HepG2 (cell line): Measurements from ENCODE around the gene SMTNL2. TPM values are rescaled to one million over a fixed set of nuclear protein-coding genes. Genes with fewer than 3 reads are reported as not detected.
A peak's percentile ranks its signal among the peaks of the same experiment; 100 is the strongest.

Source experiments
- ATAC-seq: fragments of 200-7000 bp; cut with Tn5 transposase; 3 replicates; pipeline ENCODE4 v1.9.1; 2020; ENCODE audit warnings: mild to moderate bottlenecking, moderate library complexity
- BruUV-seq: library from RNA; stranded (reverse); fragments of 400-500 nt; replicated peaks from 2 replicates; lab custom pipeline; 2021; lab: Mats Ljungman, UMichigan
- CTCF ChIA-PET: fragments of 300-600 bp; formaldehyde crosslinking; extraction: SDS; loops from one replicate; lab custom pipeline; 2021; ENCODE audit warnings: low total read pairs, inconsistent platforms, low intra/inter-chr PET ratio; lab: Yijun Ruan, JAX
- POLR2A ChIA-PET: fragments of 350-600 bp; sonication (Branson Sonifier 250); formaldehyde crosslinking; loops from one replicate; lab custom pipeline; 2020; ENCODE audit warnings: antibody characterized with exemption, inconsistent platforms; lab: Yijun Ruan, JAX
- DNase-seq: peaks from one replicate; pipeline ENCODE4 v3.0.0-alpha.2; 2015; ENCODE audit warnings: low spot score
- FAIRE-seq: peaks from 3 replicates; lab custom pipeline; 2011; peaks lifted over from hg19 to GRCh38; lab: Jason Lieb, UNC
- H2AFZ ChIP-seq: one replicate; pipeline ENCODE4 v1.6.1; 2011; ENCODE audit warnings: low read length, inconsistent platforms
- H3K27ac ChIP-seq: fragments of 300-600 bp; 3 replicates; pipeline ENCODE4 v1.8.0; 2011; ENCODE audit warnings: mixed run types, mild to moderate bottlenecking, mixed read lengths, low read length, inconsistent platforms; ENCODE audit not compliant: insufficient read depth; ENCODE audit errors: extremely low read length
- H3K27me3 ChIP-seq, 2 experiments: fragments of 200-600 bp in 1 of 2; 2 replicates in 1 of 2; 3 replicates in 1 of 2; pipeline versions ENCODE4 v1.6.0 to v1.8.0; 2011; ENCODE audit warnings: low read length in 2 of 2, mild to moderate bottlenecking in 2 of 2, moderate library complexity in 2 of 2, inconsistent platforms in 1 of 2; ENCODE audit not compliant: insufficient read depth in 2 of 2, control insufficient read depth in 1 of 2
- H3K36me3 ChIP-seq, 2 experiments: fragments of 200-600 bp in 1 of 2; replicated peaks in 1 of 2; 2 replicates in 1 of 2; 3 replicates in 1 of 2; pipeline versions ENCODE4 v1.5.1 to v1.8.0; 2011; ENCODE audit warnings: low read length in 2 of 2, inconsistent platforms in 1 of 2; ENCODE audit not compliant: insufficient read depth in 2 of 2, control insufficient read depth in 1 of 2
- H3K4me1 ChIP-seq: 2 replicates; pipeline ENCODE4 v1.5.1; 2012; ENCODE audit warnings: low read length, inconsistent platforms; ENCODE audit not compliant: insufficient read depth
- H3K4me2 ChIP-seq: 2 replicates; pipeline ENCODE4 v1.6.0; 2011; ENCODE audit warnings: low read depth, low read length, inconsistent platforms
- H3K4me3 ChIP-seq, 3 experiments: fragments of 200-600 bp in 1 of 3; sonication (generic), shearing (Covaris generic) in 1 of 3; replicated peaks in 1 of 3; 2 replicates each; pipeline ENCODE4 v1.5.1; 2011 to 2016; ENCODE audit warnings: low read length in 3 of 3, inconsistent platforms in 2 of 3, low read depth in 2 of 3, mild to moderate bottlenecking in 2 of 3, control low read depth in 1 of 3, mixed read lengths in 1 of 3; ENCODE audit not compliant: insufficient read depth in 1 of 3
- H3K79me2 ChIP-seq: one replicate; pipeline ENCODE4 v1.6.1; 2011; ENCODE audit warnings: low read length, inconsistent platforms; ENCODE audit not compliant: insufficient read depth
- H3K9ac ChIP-seq: 2 replicates; pipeline ENCODE4 v1.6.0; 2011; ENCODE audit warnings: mild to moderate bottlenecking, low read depth, low read length, inconsistent platforms; ENCODE audit not compliant: insufficient read depth
- H3K9me3 ChIP-seq: 2 replicates; pipeline ENCODE4 v1.5.1; 2012; ENCODE audit warnings: mild to moderate bottlenecking, low read length
- H4K20me1 ChIP-seq: 2 replicates; pipeline ENCODE4 v1.6.0; 2011; ENCODE audit warnings: inconsistent platforms, mild to moderate bottlenecking, low read length, moderate library complexity; ENCODE audit not compliant: insufficient read depth
- NONO ChIP-seq, 2 experiments: fragments of 450-650 bp in 1 of 2; sonication (generic) in 1 of 2; formaldehyde crosslinking in 1 of 2; IDR thresholded peaks in 1 of 2; conservative IDR thresholded peaks in 1 of 2; 2 replicates each; pipeline versions ENCODE4 v1.6.1 to v1.8.0; 2017 to 2022; ENCODE audit warnings: mild to moderate bottlenecking in 1 of 2, missing genetic modification reagents in 1 of 2, moderate library complexity in 1 of 2
- PHB2 ChIP-seq: fragments of 450-650 bp; IDR thresholded peaks from 2 replicates; pipeline ENCODE4 v1.6.1; 2018; ENCODE audit not compliant: partially characterized antibody
- TBP ChIP-seq: sonication (generic); formaldehyde crosslinking; IDR thresholded peaks from 2 replicates; pipeline ENCODE4 v1.5.0; 2020; ENCODE audit warnings: missing genetic modification reagents
- WIZ ChIP-seq: sonication (generic); formaldehyde crosslinking; IDR thresholded peaks from 2 replicates; pipeline ENCODE4 v1.5.1; 2020; ENCODE audit warnings: mild to moderate bottlenecking, missing genetic modification reagents
- ZFP90 ChIP-seq: sonication (generic); formaldehyde crosslinking; IDR thresholded peaks from 2 replicates; pipeline ENCODE4 v1.8.0; 2022; ENCODE audit warnings: missing genetic modification reagents, mild to moderate bottlenecking, inconsistent platforms, borderline replicate concordance
- WGBS: methylation state at CpG from one replicate; pipeline ENCODE4 v1.1.6; 2017; ENCODE audit warnings: low lambda C conversion rate; 5-methylcytosine and 5-hydroxymethylcytosine counted together
- in situ Hi-C: cut with HindIII; loops from 2 replicates; pipeline ENCODE4 v1.10.0; 2017; ENCODE audit warnings: low pct_unique_long_range_greater_than_20kb; ENCODE audit not compliant: extremely low pct_ligation_motif_present
- intact Hi-C: fragments of 100-400 bp; cut with micrococcal nuclease; formaldehyde crosslinking; loops from one replicate; pipeline ENCODE4 v1.10.0; 2022; ENCODE audit not compliant: unreplicated experiment
- polyA plus RNA-seq, 8 experiments: library from polyadenylated mRNA; depleted of rRNA in 3 of 8; stranded (reverse) in 7 of 8; unstranded in 1 of 8; fragments of >200 nt; fragmentation: Illumina TruSeq in 4 of 8; extraction: Trizol in 4 of 8; gene quantifications; 2 replicates each; pipeline versions ENCODE4 v1.2.1 to v1.2.3, GENCODE V29; 2011 to 2016; ENCODE audit warnings: low read depth in 4 of 8, missing spikeins in 1 of 8, mixed read lengths in 1 of 8; ENCODE audit not compliant: insufficient read depth in 1 of 8
- total RNA-seq, 5 experiments: library from RNA; depleted of rRNA; stranded (reverse); fragments of >200 nt; fragmentation: Illumina TruSeq; extraction: Trizol; gene quantifications; 2 replicates each; pipeline ENCODE4 v1.2.3, GENCODE V29; 2016; ENCODE audit warnings: low read depth in 1 of 5
- TF ChIP-seq, protein P1 (sequence below): sonication (generic); formaldehyde crosslinking; IDR thresholded peaks from 2 replicates; pipeline ENCODE4 v1.4.0; 2020; ENCODE audit warnings: mild to moderate bottlenecking, missing genetic modification reagents, borderline replicate concordance
- TF ChIP-seq, protein P2 (sequence below): sonication (generic); formaldehyde crosslinking; IDR thresholded peaks from 2 replicates; pipeline ENCODE4 v1.5.1; 2020; ENCODE audit warnings: missing genetic modification reagents, mild to moderate bottlenecking, borderline replicate concordance
- TF ChIP-seq, protein P3 (sequence below): sonication (generic); formaldehyde crosslinking; IDR thresholded peaks from 2 replicates; pipeline ENCODE4 v1.4.0; 2020; ENCODE audit warnings: mild to moderate bottlenecking, missing genetic modification reagents, borderline replicate concordance
- TF ChIP-seq, protein P4 (sequence below): sonication (generic); formaldehyde crosslinking; IDR thresholded peaks from 2 replicates; pipeline ENCODE4 v1.4.0; 2020; ENCODE audit warnings: missing genetic modification reagents, mild to moderate bottlenecking, borderline replicate concordance

SMTNL2 gene
- total and polyA plus RNA-seq, 2 of the 13 experiments (the other 11 are each of a cell fraction or from before 2014, with no cell fraction given): 0.41 to 5.1 TPM

DNA sequence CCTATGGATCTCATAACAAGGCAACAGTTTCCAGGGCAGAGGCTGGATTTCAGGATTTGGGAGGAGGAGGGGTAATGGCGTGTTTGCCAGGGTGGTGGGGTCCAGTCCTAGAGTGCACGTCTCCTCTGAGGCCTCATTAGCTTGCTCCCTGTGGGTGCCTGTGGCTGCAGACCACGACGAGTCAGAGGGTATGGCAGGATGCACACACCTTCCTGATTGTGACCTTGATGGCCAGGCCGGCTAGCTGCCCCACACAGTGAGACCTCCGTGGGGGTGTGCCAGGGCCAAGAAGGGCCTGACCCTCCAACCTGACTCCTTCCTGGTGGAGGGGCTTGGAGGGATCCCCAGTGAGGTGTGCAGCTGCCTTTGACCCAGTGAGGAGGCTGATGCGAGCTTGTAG, 4.0 kb upstream of the SMTNL2 start:
- no peak overlapping the region for H2AFZ ChIP-seq
- no peak overlapping the region for H3K4me3 ChIP-seq
- H4K20me1 ChIP-seq: no peaks in the 10 kb centered on the region
- no peak overlapping the region for H3K9ac ChIP-seq
- BruUV-seq: no TSS peak
- ATAC-seq (no peak), FAIRE-seq (no peak), DNase-seq (no peak)
- no peak overlapping the region for H3K27ac ChIP-seq
- peaks cover 72% of the 10 kb centered on the region for H3K4me1 ChIP-seq
- in situ Hi-C loops: no loop called here
- POLR2A ChIA-PET: no interaction called here
- no peaks in the 10 kb centered on the region for H3K9me3 ChIP-seq
- H3K27me3 ChIP-seq: peaks cover 2 to 34% of the 10 kb centered on the region in 2 experiments; a peak in 4 of 5 replicates
- no peaks in the 10 kb centered on the region for H3K36me3 ChIP-seq
- 0 out of 2 replicates have a peak overlapping the region, but pooled peaks have one; percentile 16 for H3K4me2 ChIP-seq
- intact Hi-C loops: no loop called here
- TF ChIP-seq, protein P1, sequence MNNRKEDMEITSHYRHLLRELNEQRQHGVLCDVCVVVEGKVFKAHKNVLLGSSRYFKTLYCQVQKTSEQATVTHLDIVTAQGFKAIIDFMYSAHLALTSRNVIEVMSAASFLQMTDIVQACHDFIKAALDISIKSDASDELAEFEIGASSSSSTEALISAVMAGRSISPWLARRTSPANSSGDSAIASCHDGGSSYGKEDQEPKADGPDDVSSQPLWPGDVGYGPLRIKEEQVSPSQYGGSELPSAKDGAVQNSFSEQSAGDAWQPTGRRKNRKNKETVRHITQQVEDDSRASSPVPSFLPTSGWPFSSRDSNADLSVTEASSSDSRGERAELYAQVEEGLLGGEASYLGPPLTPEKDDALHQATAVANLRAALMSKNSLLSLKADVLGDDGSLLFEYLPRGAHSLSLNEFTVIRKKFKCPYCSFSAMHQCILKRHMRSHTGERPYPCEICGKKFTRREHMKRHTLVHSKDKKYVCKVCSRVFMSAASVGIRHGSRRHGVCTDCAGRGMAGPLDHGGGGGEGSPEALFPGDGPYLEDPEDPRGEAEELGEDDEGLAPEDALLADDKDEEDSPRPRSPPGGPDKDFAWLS (CRISPR knock-in tag): no peak
- no peak for TF ChIP-seq PHB2
- TF ChIP-seq NONO (IDR thresholded peaks at IDR 0.05): no peak
- TF ChIP-seq NONO (CRISPR knock-in tag; conservative IDR thresholded peaks at IDR 0.05): no peak
- no peak for TF ChIP-seq TBP
- no peak for TF ChIP-seq WIZ (CRISPR knock-in tag)
- TF ChIP-seq, protein P2, sequence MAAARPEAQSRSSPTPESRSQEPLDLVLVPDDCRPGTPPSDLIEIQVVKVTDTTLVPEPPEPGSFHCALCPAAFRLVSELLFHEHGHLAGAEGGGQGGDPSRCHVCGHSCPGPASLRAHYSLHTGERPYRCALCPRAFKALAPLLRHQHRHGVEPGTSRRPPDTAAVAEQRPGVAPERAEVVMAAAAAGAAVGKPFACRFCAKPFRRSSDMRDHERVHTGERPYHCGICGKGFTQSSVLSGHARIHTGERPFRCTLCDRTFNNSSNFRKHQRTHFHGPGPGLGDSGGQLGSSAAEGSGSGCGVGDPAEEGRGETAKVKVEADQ: no peak
- TF ChIP-seq, protein P3, sequence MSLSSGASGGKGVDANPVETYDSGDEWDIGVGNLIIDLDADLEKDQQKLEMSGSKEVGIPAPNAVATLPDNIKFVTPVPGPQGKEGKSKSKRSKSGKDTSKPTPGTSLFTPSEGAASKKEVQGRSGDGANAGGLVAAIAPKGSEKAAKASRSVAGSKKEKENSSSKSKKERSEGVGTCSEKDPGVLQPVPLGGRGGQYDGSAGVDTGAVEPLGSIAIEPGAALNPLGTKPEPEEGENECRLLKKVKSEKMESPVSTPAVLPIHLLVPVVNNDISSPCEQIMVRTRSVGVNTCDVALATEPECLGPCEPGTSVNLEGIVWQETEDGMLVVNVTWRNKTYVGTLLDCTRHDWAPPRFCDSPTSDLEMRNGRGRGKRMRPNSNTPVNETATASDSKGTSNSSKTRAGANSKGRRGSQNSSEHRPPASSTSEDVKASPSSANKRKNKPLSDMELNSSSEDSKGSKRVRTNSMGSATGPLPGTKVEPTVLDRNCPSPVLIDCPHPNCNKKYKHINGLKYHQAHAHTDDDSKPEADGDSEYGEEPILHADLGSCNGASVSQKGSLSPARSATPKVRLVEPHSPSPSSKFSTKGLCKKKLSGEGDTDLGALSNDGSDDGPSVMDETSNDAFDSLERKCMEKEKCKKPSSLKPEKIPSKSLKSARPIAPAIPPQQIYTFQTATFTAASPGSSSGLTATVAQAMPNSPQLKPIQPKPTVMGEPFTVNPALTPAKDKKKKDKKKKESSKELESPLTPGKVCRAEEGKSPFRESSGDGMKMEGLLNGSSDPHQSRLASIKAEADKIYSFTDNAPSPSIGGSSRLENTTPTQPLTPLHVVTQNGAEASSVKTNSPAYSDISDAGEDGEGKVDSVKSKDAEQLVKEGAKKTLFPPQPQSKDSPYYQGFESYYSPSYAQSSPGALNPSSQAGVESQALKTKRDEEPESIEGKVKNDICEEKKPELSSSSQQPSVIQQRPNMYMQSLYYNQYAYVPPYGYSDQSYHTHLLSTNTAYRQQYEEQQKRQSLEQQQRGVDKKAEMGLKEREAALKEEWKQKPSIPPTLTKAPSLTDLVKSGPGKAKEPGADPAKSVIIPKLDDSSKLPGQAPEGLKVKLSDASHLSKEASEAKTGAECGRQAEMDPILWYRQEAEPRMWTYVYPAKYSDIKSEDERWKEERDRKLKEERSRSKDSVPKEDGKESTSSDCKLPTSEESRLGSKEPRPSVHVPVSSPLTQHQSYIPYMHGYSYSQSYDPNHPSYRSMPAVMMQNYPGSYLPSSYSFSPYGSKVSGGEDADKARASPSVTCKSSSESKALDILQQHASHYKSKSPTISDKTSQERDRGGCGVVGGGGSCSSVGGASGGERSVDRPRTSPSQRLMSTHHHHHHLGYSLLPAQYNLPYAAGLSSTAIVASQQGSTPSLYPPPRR (CRISPR knock-in tag): no peak
- TF ChIP-seq, protein P4, sequence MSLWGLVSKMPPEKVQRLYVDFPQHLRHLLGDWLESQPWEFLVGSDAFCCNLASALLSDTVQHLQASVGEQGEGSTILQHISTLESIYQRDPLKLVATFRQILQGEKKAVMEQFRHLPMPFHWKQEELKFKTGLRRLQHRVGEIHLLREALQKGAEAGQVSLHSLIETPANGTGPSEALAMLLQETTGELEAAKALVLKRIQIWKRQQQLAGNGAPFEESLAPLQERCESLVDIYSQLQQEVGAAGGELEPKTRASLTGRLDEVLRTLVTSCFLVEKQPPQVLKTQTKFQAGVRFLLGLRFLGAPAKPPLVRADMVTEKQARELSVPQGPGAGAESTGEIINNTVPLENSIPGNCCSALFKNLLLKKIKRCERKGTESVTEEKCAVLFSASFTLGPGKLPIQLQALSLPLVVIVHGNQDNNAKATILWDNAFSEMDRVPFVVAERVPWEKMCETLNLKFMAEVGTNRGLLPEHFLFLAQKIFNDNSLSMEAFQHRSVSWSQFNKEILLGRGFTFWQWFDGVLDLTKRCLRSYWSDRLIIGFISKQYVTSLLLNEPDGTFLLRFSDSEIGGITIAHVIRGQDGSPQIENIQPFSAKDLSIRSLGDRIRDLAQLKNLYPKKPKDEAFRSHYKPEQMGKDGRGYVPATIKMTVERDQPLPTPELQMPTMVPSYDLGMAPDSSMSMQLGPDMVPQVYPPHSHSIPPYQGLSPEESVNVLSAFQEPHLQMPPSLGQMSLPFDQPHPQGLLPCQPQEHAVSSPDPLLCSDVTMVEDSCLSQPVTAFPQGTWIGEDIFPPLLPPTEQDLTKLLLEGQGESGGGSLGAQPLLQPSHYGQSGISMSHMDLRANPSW (CRISPR knock-in tag): no peak
- no peak for TF ChIP-seq ZFP90 (CRISPR knock-in tag)
- CTCF ChIA-PET: no interaction called here
- H3K79me2 ChIP-seq: no peaks in the 10 kb centered on the region
- 28% methylated on average over 3 of the region's 7 CpGs for WGBS
